AG09319 (cell line): Measurements from ENCODE around the gene TMEM169.
"Not testable (repeated sequence)": the region's sequence is repeated elsewhere in the genome, so short reads cannot be mapped to it uniquely, and the experiment has no call there.

Experiments
- DNase-seq: peaks from one replicate; pipeline ENCODE4 v3.0.0-alpha.2; 2010; ENCODE audit warnings: low read depth; ENCODE audit errors: extremely low read depth
- TF ChIP-seq, protein P1 (sequence below): IDR thresholded peaks from 2 replicates; pipeline ENCODE4 v1.5.1; 2011; ENCODE audit warnings: low read depth, mild to moderate bottlenecking, inconsistent platforms, low read length, moderate library complexity

TMEM169 gene

GRCh38 chr2:216071111-216071851 is 10.4 kb upstream of the TMEM169 start:
- DNase-seq, result no peak
- TF ChIP-seq, protein P1, sequence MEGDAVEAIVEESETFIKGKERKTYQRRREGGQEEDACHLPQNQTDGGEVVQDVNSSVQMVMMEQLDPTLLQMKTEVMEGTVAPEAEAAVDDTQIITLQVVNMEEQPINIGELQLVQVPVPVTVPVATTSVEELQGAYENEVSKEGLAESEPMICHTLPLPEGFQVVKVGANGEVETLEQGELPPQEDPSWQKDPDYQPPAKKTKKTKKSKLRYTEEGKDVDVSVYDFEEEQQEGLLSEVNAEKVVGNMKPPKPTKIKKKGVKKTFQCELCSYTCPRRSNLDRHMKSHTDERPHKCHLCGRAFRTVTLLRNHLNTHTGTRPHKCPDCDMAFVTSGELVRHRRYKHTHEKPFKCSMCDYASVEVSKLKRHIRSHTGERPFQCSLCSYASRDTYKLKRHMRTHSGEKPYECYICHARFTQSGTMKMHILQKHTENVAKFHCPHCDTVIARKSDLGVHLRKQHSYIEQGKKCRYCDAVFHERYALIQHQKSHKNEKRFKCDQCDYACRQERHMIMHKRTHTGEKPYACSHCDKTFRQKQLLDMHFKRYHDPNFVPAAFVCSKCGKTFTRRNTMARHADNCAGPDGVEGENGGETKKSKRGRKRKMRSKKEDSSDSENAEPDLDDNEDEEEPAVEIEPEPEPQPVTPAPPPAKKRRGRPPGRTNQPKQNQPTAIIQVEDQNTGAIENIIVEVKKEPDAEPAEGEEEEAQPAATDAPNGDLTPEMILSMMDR, result no peak

GRCh38 chr2:216072473-216072872 is 9.2 kb upstream of the TMEM169 start:
- DNase-seq, result no peak
- TF ChIP-seq, protein P1, result no peak

GRCh38 chr2:216073773-216074172 is 7.9 kb upstream of the TMEM169 start:
- TF ChIP-seq, protein P1, result no peak
- DNase-seq, result no peak

DNA sequence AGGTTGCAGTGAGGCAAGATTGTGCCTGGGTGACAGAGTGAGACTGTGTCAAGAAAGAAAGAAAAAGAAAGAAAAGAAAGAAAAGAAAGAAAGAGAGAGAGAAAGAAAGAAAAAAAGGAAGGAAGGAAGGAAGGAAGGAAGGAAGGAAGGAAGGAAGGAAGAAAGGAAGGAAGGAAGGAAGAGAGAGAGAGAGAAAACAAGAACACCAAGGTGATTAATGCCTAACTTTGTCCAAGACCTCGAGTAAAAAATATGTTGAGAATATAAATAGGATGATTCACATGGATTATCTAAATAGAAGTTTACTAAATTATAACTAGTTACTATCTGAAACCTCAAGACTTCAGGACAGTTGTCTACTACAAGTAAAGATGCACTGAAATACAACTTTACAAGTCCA is 7.3 kb upstream of the TMEM169 start:
- TF ChIP-seq, protein P1, result no peak
- no peak for DNase-seq

GRCh38 chr2:216074794-216075193 is 6.9 kb upstream of the TMEM169 start:
- TF ChIP-seq, protein P1, result no peak
- no peak for DNase-seq

GRCh38 chr2:216075510-216076485 is 5.9 kb upstream of the TMEM169 start:
- TF ChIP-seq, protein P1, result no peak

DNA sequence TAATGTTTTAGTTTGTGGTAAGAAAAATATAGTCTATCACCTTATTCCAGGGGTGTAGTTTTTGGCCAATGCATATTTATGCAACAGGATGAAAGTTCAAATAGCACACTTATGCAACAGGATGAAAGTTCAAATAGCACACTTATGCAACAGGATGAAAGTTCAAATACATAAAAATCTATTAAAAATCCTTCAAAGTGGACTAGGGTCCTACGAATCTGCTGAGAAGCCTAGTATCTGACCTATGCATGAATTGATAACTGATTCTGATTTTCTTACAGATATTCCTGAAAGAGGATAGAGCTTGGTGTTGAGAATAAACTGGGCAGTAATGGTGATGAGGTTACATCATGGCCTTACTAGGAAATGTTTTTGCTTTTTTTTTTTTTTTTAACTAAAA is 2.9 kb upstream of the TMEM169 start:
- no peak for DNase-seq
- TF ChIP-seq, protein P1, result no peak

More at GRCh38 chr2:216075510-216076485, 5.9 kb upstream of the TMEM169 start:
- DNase-seq, result no peak

DNA sequence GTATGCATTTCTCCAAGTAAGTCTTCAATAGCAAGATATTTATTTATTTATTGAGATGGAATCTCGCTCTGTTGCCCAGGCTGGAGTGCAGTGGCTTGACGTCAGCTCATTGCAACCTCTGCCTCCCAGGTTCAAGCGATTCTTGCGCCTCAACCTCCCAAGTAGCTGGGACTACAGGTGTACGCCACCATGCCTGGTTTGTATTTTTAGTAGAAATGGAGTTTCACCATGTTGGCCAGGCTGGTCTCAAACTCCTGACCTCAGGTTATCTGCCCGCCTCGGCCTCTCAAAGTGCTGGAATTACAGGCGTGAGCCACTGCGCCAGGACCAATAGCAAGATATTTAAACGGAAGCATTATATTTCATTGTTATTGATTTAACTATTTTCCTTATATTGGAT is 1.7 kb upstream of the TMEM169 start:
- not testable (repeated sequence) for DNase-seq
